T-helper 2 cell (primary cell): ENCODE results near the gene RRP8.

Source experiments
- DNase-seq, 5 experiments: peaks; one replicate each; pipeline versions ENCODE4 v3.0.0 to v3.0.0-alpha.2; 2012 to 2022

The RRP8 gene

GRCh38 chr11:6566704-6567370, 36.6 kb downstream of the RRP8 start:
- DNase-seq, result no peak

- no peak for DNase-seq
Observed at GRCh38 chr11:6565988-6566703, 37.3 kb downstream of the RRP8 start.

- no peak for DNase-seq
Observed at GRCh38 chr11:6565325-6565724, 38.1 kb downstream of the RRP8 start.

GRCh38 chr11:6563667-6564066, 39.7 kb downstream of the RRP8 start:
- DNase-seq, result no peak

- no peak for DNase-seq
Observed at GRCh38 chr11:6563121-6563619, 40.2 kb downstream of the RRP8 start.

- DNase-seq, result no peak
Observed at GRCh38 chr11:6561288-6561687, 42.1 kb downstream of the RRP8 start.

GRCh38 chr11:6559369-6559768, 44.0 kb downstream of the RRP8 start:
- no peak for DNase-seq

- no peak for DNase-seq
Observed at GRCh38 chr11:6557761-6558674, 45.4 kb downstream of the RRP8 start.

GRCh38 chr11:6557063-6557462, 46.4 kb downstream of the RRP8 start:
- no peak for DNase-seq

GRCh38 chr11:6556139-6556949, 47.1 kb downstream of the RRP8 start:
- DNase-seq, result no peak

- DNase-seq, result no peak
Observed at GRCh38 chr11:6554828-6555706, 48.3 kb downstream of the RRP8 start.

- DNase-seq, result no peak
Observed at GRCh38 chr11:6553634-6554033, 49.8 kb downstream of the RRP8 start.

GRCh38 chr11:6548641-6549040, 54.8 kb downstream of the RRP8 start:
- no peak for DNase-seq

- DNase-seq, result no peak
Observed at GRCh38 chr11:6548121-6548520, 55.3 kb downstream of the RRP8 start.

GRCh38 chr11:6547177-6547576, 56.2 kb downstream of the RRP8 start:
- DNase-seq, result no peak

- DNase-seq, result no peak
Observed at GRCh38 chr11:6546735-6547134, 56.7 kb downstream of the RRP8 start.

- DNase-seq, result no peak
Observed at GRCh38 chr11:6545917-6546605, 57.4 kb downstream of the RRP8 start.
